Measurements from ENCODE around the gene SPECC1L. TPM values are rescaled to one million over a fixed set of nuclear protein-coding genes. Genes with fewer than 3 reads are reported as not detected.
A peak's percentile ranks its signal among the peaks of the same experiment; 100 is the strongest.

The SPECC1L gene
- total RNA-seq, 1 donor from 2014 or later, result 86.2 TPM

DNA sequence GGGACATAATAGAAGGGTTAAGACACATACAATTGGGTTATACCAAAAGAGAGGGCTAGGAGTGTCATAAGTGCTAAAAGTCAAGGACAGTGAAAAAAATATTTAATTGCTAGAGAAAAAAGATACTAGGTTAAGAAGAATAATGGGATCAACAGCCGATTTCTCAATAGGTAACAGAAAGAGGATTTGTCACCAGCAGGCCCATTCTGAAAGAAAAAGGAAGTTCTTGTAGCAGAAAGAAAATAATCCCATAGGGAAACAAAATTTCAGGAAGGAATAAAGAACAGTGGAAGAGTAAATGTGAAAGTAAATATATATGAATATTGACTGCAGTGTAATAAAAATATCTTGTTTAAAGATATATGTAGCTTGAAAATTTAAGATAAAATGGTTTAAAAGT is 113.5 kb downstream of the SPECC1L start:
- intact Hi-C loops (cut with DNase I), result no loop called here
- DNase-seq (ENCODE audit: low spot score) (no peak), ATAC-seq (no peak)

DNA sequence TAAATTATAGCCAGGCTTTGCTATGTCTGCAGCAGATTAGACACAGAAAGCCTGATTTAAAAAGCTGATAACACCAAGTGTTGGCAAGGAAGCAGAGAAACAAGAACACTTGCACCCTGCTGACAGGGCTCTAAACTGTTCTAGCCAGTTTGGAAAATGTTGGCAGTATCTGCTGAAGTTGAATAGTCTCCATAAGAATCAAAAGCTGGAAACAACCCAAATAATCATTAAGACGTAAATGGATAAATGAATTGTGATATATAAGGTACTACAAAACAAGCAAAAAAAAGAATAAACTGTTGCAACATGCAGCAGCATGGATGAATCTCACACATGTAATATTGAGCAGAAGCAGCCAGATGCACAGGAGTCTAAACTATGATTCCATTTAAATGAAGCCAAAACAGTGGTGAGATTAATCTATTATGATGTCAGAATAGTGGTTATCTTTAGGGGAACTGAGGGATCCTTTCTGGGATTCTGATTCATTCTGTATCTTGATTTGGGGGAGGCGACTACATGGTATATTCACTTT is 116.4 kb downstream of the SPECC1L start:
- intact Hi-C loops (cut with DNase I), result no loop called here

DNA sequence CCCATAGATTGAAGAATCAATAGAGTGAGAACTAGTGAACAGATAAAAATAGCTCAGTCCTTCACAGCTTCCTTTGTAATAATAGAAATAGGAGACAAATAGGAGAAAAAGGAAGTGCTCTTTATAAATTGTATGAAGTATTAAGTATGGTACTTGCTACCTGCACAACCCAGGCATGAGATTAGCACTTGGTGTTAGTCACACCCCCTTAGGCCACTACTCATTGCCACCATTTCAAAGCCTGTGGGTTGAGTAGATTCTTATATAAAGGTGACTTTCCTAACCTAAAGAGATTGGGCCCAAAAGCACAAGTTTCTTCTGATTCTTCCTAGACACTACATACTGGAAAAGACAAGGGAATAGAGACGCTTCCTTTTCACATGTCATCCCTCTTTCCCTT is 119.0 kb downstream of the SPECC1L start:
- DNase-seq (ENCODE audit: low spot score), result no peak
- no peak for ATAC-seq
- intact Hi-C loops (cut with DNase I), result no loop called here

More for the DNA sequence above, 116.4 kb downstream of the SPECC1L start:
- no peak for ATAC-seq
- DNase-seq (ENCODE audit: low spot score), result no peak

DNA sequence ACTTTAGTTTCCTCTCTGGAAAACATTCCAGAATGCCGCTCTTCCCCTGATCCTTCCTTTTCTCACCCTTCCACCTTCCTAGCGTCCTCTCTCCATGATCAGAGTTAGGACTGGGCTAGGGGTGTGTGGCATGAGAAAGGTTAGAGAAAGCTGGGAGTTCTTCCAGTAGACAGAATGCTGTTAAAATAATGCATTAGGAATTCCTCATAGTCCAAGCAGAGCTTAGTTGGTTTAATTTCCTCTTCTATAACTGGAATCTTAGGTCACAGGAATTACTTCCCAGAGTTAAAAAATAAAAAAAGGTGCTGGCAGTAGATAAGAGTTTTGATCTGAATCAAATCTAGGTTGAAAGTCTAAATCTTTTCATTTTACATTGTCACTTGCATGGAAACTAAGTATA is 119.5 kb downstream of the SPECC1L start:
- intact Hi-C loops (cut with DNase I), result no loop called here
- DNase-seq (ENCODE audit: low spot score) (no peak), ATAC-seq (peak; percentile 42)

DNA sequence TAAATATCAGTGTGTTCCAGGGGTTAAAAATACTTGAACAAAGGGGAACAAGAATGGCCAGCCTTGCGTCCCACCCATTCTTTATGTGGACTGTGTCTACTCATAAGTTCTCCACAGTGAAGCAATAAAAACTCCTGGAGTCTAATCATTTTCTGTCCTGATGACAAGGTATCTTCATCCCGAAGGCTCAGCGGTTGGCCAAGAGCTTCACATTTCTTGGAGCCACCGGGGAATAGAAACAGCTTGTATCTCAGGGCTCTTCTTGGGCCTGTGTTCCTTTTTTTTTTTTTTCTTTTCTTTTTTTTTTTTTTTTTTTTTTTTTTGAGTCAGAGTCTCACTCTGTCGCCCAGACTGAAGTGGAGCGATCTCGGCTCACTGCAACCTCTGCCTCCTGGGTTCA is 119.9 kb downstream of the SPECC1L start:
- intact Hi-C loops (cut with DNase I), result no loop called here
- ATAC-seq (peak; percentile 94), DNase-seq (ENCODE audit: low spot score) (no peak)

DNA sequence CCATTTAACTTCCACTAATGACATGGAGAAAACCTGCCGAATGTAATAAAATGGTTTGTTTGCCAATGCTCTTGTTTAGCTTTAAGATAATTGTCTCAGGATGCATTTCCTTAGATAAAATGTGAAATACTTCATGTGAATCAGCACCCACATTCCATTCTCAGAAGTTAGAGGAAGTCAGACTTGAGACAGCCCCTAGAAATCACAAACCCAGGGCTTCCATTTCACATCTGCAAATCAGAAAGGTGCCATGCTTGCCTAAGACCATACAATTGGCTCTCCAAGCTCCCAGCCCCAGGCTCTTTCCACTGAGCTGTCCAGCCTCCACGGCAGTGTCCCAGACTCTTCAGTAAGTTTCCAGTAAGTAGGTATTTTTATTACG is 121.2 kb downstream of the SPECC1L start:
- ATAC-seq, result no peak
- no peak for DNase-seq (ENCODE audit: low spot score)
- intact Hi-C loops (cut with DNase I), result no loop called here

DNA sequence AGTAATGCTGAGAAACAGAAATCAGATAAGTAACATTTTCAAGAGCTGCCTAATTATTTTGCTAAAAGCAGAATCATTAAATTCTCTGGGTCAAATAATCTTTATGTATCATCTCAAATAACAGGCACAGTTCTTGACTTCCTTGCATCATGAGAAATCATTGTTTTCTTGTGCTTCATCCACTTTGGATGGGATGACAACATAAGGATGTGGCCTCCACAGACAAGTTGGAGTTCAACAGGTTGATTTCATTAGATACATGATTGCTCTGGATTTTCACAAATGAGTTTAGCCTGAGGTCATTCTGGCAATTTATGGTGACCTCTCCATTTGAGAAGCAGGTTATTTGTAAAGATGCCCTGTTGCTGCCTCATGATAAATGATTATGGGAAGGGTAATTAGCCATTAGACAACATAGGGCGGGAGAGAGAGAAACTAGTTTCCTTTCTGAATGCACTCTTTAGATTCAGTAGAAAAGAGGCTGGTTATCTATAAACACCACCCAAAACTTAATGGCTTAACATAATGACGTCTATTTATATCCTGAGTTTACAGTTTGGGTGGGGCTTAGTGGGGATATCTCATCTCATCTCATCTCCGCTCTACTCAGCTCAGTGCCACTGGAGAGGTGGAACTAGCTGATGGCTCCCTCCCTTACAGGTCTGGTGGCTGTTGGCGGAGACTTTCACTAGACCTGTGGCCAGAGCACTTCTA is 121.7 kb downstream of the SPECC1L start:
- intact Hi-C loops (cut with DNase I), result no loop called here
- ATAC-seq (no peak), DNase-seq (ENCODE audit: low spot score) (no peak)

DNA sequence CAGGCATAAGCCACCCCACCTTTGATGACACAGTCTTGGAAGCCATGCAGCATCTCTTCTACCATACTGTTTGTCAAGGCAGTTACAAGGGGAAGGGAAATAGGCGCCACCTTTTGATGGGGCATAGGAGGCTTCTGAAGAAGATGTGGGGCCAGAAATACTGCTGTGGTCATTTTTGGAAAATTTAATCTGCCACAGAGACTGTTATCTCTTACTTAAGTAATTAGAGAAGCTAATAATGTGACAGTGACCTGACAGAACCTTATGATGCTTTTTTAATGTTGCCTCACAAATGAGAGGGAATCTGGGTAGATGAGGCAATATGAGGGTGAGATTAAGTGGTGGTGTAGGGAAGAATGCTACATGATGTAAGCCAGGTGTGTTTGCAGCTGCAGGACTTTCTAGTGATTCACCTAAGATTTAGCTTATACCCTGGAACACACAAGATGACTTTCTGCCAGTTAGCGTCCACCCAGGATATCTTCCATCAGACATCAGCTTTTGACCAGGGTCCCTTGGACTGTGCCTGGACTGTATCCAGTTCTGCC is 122.5 kb downstream of the SPECC1L start:
- ATAC-seq (no peak), DNase-seq (ENCODE audit: low spot score) (no peak)
- intact Hi-C loops (cut with DNase I), result no loop called here

DNA sequence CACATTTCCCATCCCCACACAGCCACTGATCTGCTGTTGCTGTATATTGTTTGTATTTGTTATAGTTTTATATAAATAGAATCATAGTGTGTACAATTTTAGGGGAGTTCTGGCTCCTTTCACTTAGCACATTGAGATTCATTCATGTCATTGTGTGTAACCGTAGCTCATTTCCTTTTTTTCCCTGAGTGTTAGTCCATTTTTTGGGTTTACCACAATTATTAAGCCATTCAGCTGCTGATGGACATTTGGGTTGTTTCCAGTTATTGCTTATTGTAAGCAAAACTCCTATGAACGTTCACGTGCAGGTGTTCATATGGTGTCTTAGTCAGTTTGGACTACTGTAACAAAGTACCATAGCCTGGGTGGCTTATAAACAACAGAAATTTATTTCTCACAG is 123.2 kb downstream of the SPECC1L start:
- intact Hi-C loops (cut with DNase I), result no loop called here
- no peak for DNase-seq (ENCODE audit: low spot score)
- no peak for ATAC-seq

DNA sequence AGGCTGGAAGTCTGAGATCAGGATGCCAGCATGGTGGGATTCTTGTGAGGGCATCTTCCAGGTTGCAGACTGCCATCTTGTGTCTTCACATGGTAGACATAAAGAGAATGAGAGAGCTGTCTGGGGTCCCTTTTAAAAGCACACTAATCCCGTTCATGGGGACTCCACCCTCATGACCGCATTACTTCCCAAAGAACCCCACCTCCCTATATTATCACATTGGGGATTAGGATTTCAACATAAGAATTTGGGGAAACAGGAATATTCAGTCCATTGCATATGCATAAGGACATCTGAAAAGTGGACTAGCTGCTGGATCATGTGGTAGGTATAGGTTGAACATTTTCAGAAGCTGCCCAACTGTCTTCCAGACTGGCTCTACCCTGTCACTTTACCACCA is 123.6 kb downstream of the SPECC1L start:
- ATAC-seq, result no peak
- DNase-seq (ENCODE audit: low spot score), result no peak
- intact Hi-C loops (cut with DNase I), result no loop called here

DNA sequence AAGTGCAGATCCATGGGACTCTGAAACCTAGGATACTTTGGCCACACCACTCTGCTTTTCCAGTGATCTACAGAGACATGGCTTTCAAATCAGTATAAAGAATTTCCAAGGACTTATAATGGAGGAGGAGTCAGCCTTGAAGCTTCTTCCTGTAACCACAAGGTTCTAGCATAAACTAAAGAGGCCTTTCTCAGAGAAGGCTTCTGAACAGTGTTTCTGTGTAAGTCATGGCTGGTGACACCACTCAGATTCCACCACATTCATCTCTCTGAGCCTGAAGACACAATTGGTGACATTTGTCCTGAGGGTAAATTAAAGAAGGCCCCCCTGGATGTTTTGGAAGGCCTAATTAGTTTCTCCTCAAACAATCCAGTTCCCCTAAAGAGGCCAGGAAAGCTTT is 127.8 kb downstream of the SPECC1L start:
- intact Hi-C loops (cut with DNase I), result no loop called here
- DNase-seq (ENCODE audit: low spot score), result no peak
- ATAC-seq, result no peak

DNA sequence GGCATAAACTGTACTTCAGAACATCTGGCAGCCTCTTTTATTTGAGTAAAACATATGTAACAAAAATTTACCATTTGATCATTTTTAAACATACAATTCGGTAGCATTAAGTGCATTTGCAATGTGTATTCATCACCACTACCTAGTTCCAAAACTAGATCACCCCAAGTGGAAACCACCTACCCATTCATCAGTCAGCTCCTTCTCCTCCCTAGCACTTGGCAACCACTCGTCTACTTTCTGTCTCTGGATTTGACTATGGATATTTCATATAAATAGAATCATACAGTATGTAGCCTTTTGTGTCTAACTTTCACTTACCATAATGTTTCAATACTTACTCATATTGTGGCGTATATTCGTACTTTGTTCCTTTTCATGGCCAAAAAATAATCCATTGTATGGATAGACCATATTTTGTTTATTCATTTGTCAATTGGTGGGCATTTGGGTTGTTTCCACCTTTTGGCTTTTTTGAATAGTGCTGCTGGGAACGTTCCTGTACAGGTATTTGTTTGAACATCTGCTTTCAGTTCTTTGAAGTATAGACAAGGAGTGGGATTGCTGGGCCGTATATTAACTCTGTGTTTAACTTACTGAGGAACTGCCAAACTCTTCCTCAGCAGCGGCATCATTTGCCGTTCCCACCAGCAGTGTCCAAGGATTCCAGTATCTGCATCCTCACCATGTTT is 129.5 kb downstream of the SPECC1L start:
- ATAC-seq (no peak), DNase-seq (ENCODE audit: low spot score) (no peak)
- intact Hi-C loops (cut with DNase I), result no loop called here

DNA sequence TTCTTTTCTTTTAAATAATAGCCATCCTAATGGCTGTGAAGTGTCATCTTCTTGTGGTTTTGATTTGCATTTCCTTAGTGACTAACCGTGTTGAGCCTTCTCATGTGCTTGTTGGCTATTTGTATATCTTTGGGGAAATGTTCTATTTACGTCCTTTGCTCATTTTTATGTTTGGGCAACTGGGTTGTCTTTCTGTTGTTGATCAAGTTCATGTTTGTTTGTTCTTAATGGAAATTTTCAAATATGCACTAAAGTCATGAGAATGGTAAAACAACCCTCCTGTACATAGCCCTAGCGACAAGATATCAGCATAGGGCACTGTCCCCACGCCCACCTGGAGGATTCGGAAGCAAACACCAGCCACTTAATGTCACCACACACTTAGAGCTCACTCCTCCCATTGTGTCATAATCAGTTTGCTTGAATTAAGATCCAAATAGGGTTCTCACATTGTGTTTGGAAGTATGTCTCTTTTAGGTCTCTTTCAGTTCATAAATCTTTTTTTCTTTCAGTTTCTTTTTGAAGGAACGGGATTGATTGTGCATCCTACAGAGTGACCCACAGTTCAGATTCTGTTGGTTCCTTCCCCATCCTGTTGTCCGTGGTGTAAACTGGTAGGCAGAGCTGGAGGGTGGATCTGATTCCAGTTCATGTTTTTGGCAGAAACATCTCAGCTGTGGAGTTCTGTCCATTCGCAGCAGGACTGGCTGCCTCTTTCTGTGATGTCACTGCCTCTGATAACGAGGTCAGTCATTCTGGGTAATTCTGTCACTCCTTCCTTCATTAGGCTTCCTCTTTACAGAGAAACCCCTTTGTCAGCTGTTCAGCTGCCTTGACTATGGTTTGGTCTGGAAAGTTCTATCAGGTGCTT is 130.3 kb downstream of the SPECC1L start:
- DNase-seq (ENCODE audit: low spot score) (no peak), ATAC-seq (peak; percentile 18)
- intact Hi-C loops (cut with DNase I), result no loop called here

DNA sequence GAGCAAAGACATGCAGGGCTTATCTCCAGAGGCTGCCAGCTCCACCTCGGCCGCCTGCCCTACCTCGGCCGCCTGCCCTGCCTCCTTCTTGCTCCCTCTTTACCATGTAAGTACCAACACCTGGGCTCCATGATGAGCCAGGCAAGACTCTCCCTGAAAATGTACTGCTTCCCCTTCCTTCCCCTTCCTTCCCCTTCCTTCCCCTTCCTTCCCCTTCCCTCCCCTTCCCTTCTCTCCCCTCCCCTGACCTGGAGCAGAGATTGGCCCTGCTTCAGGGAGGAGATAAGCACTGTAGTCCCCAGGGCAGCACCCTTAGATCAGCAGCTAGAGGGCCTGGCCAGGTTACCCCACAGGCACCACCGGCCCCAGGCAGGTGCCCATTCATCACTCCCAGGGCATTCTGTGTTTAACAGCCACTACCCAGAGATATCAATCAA is 131.3 kb downstream of the SPECC1L start:
- intact Hi-C loops (cut with DNase I), result no loop called here
- ATAC-seq, result no peak

DNA sequence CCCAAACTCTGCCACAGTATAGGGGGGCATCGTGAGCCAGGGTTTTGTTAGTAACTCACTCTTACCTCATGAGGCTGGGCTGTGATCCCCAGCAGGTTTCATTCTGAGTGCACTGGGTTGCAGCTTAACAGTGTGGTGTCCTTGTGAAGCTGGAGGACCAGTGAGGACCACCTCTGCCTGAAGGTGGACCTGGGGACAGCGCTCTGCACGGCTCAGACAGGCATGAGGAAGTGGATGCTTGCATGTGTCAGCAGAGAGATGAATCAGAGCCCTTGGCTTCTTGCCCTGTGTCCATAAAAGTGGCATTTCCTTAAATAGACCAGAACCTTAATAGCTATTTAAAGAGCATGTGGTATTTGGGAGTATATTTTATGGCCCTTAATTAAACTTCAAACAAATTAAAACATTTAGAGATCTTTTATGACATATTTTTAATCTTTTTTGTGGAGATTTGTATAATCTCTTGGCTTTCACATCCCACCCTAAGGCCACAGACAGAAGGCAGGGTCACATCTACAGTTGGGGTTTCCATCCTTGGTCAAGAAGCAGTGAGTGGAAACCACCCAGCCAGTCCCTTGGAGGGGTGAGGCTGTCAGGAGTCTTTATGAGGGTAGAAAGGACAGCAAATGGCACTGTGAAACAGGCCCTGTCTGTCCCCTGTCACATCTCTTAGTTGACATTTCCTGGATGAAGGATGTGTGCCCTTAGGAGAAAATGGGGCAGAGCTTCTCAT is 132.0 kb downstream of the SPECC1L start:
- intact Hi-C loops (cut with DNase I), result no loop called here
- ATAC-seq, result peak; percentile 68
- no peak for DNase-seq (ENCODE audit: low spot score)

More for the DNA sequence above, 131.3 kb downstream of the SPECC1L start:
- DNase-seq (ENCODE audit: low spot score), result no peak

DNA sequence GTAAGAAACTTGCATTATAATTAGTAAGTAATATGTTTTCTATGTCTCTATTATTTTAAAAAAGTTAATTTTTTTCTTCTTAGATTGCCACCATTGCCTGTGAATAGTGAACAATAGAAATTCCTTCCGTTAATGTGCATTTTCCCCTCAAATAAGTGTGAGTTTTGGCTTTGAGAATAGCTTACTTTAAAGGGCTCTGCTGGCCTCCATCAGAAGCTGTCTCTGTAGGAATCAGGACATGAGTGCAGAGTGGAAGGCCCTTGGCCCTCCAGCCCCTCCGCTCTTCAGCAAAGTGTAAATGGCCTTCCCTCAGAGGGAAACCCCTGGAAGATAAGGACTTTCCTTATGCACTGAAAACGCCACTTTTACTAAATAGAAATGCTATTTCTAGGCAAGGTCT is 132.7 kb downstream of the SPECC1L start:
- intact Hi-C loops (cut with DNase I), result no loop called here
- DNase-seq (ENCODE audit: low spot score) (no peak), ATAC-seq (no peak)

DNA sequence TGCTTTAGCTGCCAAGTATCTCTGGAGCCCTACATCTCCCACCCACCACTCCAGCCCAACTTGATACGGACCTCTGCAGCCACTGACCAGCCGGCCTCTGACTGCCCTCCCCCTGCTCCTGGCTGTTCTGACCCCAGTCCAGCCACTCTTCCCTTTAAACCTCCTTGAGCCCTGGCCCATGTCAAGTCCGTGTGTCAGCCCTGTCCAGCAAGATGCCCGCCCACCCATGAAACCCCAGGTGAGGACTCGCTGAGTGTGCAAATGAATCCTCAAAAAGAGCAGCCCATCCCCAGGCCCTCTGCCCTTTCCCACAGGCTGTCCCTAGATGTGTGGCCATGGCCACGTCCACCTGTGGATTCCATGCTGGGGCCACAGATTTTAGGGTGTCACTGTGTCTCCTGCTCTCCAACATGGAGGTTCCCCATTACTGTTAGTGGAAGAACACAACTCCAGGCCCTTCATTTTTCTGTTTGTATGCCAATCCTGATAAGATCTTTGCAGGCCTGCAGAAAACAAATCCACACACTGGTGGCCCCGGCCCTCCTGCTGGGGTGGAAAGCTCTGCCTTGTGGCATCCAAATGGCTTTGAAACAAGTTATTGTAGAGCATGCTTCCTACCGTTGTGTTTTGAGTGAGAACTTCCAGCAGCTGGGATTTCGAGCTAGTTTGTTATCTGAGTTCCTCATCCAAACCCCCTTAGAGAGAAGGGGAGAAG is 134.1 kb downstream of the SPECC1L start:
- intact Hi-C loops (cut with DNase I), result no loop called here
- DNase-seq (ENCODE audit: low spot score), result no peak
- no peak for ATAC-seq

DNA sequence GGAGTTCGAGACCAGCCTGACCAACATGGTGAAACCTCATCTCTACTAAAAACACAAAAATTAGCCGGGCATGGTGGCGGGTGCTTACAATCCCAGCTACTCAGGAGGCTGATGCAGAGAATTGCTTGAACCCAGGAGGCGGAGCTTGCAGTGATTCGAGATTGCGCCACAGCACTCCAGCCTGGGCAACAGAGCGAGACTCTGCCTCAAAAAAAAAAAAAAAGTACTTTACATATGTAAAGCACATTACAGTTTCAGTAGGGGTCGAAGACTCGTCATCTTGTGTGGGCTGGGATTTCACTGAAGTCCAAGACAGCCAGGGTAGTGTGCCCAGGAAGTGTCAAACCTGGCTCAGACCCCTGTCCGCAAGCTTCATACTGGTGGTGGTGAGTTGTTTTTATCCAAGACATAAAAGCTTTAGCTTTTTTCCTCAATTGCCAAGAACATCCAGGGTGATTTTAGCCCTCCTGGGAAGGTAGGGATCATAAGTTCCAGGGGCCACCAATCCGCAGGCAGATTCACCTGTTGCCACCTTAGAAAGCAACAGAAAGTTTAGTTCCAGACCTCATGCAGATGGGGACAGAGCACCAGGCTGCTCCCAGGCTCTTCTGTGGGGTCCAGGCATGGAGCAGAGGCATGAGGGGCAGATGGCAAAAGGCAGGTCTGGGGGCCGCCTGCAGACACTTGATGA is 135.1 kb downstream of the SPECC1L start:
- intact Hi-C loops (cut with DNase I), result no loop called here
- ATAC-seq (no peak), DNase-seq (ENCODE audit: low spot score) (no peak)

Data from sciatic nerve (tissue), 2 donors.